ENCODE data around the gene ADAMTS1. TPM values are rescaled to one million over a fixed set of nuclear protein-coding genes. Genes with fewer than 3 reads are reported as not detected.

ADAMTS1 gene
- total RNA-seq, 1 experiment from 2014 or later = 17.8 TPM

GRCh38 chr21:26843933-26844257 lies 1.3 kb downstream of the ADAMTS1 start:
- no peak for TF ChIP-seq CTCF (conservative IDR thresholded peaks at IDR 0.05)
- Histone ChIP-seq H3K4ac (ENCODE audit: low read depth, low read length) (no peak overlapping the region), H3K4me2 (ENCODE audit: insufficient read depth, insufficient read length, low read length) (peak overlapping the region; percentile 91), H2BK20ac (ENCODE audit: low read depth, low read length, poor library complexity, severe bottlenecking) (no peak overlapping the region), H4K8ac (replicated peaks; ENCODE audit: insufficient read length, low read depth, low read length) (no peak overlapping the region), H3K23me2 (ENCODE audit: insufficient read length, low read depth, low read length, poor library complexity, severe bottlenecking) (peaks cover 23% of the 10 kb centered on the region), H2AK5ac (ENCODE audit: insufficient read length, low read length) (no peak overlapping the region), H3K56ac (ENCODE audit: insufficient read length, low read depth, low read length) (no peak overlapping the region), H3K18ac (ENCODE audit: insufficient read length, low read depth, low read length) (peak overlapping the region; percentile 80), H3K9ac (ENCODE audit: extremely low read depth, insufficient read length, low read length) (peak overlapping the region; percentile 69), H3K23ac (ENCODE audit: insufficient read length, low read depth, low read length) (no peak overlapping the region), H3K9me3 (ENCODE audit: control insufficient read depth, low read depth, low read length) (no peaks in the 10 kb centered on the region), H3K79me1 (ENCODE audit: insufficient read depth, low read depth, low read length, poor library complexity, severe bottlenecking) (no peaks in the 10 kb centered on the region), H4K91ac (ENCODE audit: insufficient read length, low read depth, low read length) (no peak overlapping the region), H3K27me3 (ENCODE audit: insufficient read depth, low read length) (no peaks in the 10 kb centered on the region; the same call in 1 of the 2 replicates), H4K5ac (ENCODE audit: insufficient read length, low read depth, low read length) (no peak overlapping the region), H2AFZ (ENCODE audit: low read length) (no peak overlapping the region), H3K27ac (ENCODE audit: insufficient read length, low read depth, low read length) (no peak overlapping the region), H3K14ac (ENCODE audit: insufficient read depth, low read length) (peak overlapping the region; percentile 19; the same call in 1 of the 2 replicates), H2BK5ac (ENCODE audit: insufficient read length, low read length) (no peak overlapping the region), H3K79me2 (ENCODE audit: insufficient read depth, low read length) (peaks cover 8% of the 10 kb centered on the region; the same call in 1 of the 2 replicates), H3T11ph (ENCODE audit: low read length) (no peak overlapping the region), H4K20me1 (ENCODE audit: control insufficient read depth, insufficient read depth, insufficient read length) (no peaks in the 10 kb centered on the region), H2BK120ac (ENCODE audit: low read depth, low read length, poor library complexity, severe bottlenecking) (no peak overlapping the region), H3K4me1 (ENCODE audit: insufficient read depth, low read length) (0 out of 2 replicates have a peak, but pooled peaks cover 4% of the 10 kb centered on the region), H2BK15ac (ENCODE audit: low read depth, low read length) (no peak overlapping the region), H2BK12ac (ENCODE audit: insufficient read length, low read depth, low read length) (no peak overlapping the region)
- no peak for DNase-seq
- Mint-ChIP-seq H3K4me1 (peaks cover 28 to 29% of the 10 kb centered on the region in 2 experiments), H3K9me3 (peaks cover 0 to 2% of the 10 kb centered on the region in 2 experiments; a peak in 3 of 5 replicates), H3K36me3 (ENCODE audit: insufficient read depth in 1 of 3, low read depth in 3 of 3) (peaks cover 31 to 38% (median 37%) of the 10 kb centered on the region in 3 experiments), H3K27ac (peak overlapping the region in 1 of 3 experiments; percentile 90; a peak in 2 of 7 replicates), H3K4me3 (peak overlapping the region; percentile 83 to 89), H3K27me3 (ENCODE audit: low read depth) (peaks cover 26% of the 10 kb centered on the region)
- WGBS (ENCODE audit: extremely low coverage, insufficient read length, low lambda C conversion rate) = no CpG with 5 or more reads among the region's 11 CpGs
